Effector CD4-positive, alpha-beta T cell (primary cell): ENCODE results near the gene POLD1.
"Not testable (repeated sequence)": the region's sequence is repeated elsewhere in the genome, so short reads cannot be mapped to it uniquely, and the experiment has no call there.

ENCODE experiments used
- DNase-seq: peaks from one replicate; pipeline ENCODE4 v3.0.0-alpha.2; 2020

Gene POLD1

DNA sequence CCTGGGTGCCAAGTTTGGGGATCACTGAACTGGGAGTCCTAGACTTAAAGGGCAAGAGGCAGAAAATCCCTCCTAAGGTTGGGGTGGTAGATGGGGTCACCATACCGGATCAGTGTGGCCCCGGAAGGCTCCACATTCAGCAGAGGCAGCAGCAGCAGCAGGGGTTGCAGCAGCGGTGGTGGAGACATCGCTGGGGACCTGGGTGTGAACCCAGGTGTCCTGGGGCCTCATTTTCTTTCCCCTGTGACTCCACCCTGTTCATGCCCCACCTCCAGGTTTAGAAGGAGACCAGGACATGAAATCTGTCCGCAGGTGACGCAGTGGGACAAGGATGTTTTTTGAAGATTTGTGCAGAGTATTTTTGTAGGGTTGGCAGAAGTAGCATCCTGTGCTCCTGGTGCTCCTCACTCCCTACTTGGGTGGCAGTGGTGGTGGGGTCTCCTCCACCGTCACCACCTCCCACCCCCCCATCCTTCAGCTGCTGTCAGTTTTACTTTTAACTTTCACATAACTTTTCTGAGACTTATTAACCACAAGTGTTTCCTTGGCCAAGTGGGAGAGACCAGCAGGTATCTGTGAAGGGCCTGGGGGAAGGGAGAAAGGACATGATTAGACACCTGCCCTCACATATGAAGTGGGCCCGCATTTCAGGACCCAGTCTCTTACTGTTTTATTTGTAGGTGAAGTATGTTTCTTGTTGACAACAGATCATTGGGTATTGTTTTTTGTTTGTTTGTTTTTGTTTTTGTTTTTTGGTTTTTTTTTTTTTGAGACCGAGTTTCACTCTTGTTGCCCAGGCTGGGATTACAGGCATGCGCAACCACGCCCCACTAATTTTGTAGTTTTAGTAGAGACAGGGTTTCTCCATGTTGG is 18.5 kb upstream of the POLD1 start, which contains the start of gene NAPSA:
Gene NAPSA, minus strand, starts transcription at position 206 of the 873 bp plus-strand sequence. Its CDS starts 18 bp downstream, at position 188.
- DNase-seq: no peak

DNA sequence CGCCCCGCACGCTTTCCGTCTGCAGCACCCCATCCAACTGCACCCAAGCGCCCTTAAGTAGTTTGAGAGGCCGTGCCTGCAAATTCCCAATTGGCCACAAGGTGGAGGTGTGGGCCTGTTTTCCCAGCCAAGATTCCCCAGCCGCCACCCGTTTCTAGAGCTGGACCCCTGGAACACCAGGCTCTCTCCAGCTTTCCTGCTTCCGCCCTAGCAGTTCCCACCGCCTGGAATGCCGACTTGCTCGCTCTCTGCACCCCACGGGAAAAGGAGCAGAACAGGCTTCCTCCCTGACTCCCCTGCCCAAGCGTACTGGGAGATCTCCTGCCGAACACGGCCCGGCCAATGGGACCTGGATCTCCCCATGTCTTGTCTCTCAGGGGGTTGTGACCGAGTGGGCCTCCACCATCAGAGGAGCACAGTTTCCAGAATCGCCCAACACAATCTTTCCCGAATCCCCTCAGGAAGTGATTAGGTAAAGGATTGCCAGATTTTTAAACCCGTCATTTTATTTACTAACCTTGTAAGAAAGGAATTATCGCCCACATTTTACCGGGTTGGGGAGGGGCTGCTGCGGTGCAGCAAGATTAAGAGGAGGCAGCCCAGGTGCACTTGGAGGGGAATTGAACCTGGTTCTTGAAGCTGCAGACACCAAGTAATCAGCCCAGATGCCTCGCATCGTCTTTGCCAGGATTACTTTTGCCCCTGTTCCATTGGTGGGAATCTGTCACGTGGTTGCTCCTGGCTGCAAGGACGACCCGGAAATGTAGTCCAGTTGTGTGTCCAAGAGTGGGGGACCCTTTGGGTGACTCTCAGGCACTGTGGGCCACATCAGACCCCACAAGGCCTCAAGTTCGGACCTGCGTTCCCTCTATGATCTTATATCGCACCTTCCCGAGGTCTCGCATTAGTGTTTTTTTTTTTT is 15.2 kb upstream of the POLD1 start:
- peak; percentile 65 for DNase-seq

DNA sequence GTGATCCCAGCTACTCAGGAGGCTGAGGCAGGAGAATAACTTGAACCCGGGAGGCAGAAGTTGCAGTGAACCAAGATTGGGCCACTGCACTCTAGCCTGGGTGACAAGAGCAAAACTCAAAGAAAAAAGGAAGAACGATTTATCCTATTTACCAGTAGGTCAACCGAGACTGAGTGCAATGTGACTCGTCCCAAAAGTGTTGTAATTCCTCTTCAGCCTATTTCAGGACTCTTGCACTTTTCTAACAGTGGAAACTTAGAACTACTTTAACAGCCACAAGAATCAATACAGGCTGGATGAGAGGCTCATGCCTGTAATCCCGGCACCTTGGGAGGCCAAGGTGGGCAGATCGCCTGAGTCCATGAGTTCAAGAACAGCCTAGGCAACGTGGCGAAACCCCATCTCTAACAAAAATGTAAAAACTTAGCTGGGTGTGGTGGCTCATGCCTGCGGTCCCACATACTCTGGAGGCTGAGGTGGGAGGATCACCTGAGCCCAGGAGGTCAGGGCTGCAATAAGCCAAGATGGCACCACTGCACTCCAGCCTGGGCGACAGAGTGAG is 12.2 kb upstream of the POLD1 start:
- DNase-seq: no peak

DNA sequence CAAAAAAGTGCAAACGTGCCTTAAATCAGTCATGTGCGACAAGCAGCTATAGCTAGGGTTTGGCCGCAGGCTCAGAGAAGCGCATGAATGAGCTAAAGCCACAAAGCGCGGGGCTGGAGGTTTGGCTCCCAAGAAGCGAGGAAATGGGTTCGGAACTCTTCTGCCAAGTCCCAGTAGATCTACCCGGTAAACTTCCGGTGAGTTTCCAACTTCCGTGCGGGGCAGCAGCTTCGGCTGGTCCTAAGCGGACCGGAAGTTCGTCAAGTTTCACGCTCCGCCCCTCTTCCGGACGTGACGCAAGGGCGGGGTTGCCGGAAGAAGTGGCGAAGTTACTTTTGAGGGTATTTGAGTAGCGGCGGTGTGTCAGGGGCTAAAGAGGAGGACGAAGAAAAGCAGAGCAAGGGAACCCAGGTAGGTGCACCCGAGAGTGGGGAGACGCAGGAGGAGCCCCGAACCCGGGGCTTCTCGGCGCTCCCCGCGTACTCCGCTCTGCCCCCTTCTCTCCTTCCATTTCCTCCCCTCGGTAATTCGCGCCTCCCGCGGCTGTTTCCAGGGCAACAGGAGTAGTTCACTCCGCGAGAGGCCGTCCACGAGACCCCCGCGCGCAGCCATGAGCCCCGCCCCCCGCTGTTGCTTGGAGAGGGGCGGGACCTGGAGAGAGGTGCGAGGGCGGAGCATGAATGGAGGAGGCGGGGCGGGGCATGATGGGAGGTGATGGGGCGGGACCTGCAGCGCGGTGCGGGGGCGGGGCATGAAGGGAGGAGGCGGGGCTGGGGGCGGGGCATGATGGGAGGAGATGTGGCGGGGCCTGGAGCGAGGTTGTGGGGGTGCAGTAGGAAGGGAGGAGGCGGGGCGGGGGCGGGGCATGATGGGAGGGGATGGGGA is 7.7 kb upstream of the POLD1 start, which contains the start of gene NR1H2:
Gene NR1H2, plus strand, starts transcription at position 292 of the 885 bp plus-strand sequence. CDS start 1,149 bp downstream, outside the sequence.
- peak; percentile 89 for DNase-seq

DNA sequence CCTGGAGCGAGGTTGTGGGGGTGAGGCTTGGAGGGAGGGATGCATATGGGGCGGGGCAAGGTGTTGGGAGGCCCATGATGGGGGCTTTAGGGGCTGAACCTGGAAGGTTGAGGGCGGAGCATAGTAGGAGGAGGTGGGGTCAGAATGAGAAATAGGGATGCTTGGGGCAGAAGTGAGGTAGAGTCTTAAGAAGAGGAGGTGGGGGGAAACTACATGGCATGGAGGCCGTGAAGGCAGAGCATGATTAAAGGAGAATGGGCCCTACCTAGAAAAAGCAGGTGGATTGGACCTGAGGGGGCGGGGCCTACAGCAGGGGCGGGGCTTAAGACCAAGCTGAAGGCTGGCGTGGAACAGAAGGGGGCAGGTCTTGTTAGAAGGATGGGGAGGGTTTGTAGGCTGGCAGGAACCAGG is 7.1 kb upstream of the POLD1 start:
- DNase-seq: peak; percentile 51

DNA sequence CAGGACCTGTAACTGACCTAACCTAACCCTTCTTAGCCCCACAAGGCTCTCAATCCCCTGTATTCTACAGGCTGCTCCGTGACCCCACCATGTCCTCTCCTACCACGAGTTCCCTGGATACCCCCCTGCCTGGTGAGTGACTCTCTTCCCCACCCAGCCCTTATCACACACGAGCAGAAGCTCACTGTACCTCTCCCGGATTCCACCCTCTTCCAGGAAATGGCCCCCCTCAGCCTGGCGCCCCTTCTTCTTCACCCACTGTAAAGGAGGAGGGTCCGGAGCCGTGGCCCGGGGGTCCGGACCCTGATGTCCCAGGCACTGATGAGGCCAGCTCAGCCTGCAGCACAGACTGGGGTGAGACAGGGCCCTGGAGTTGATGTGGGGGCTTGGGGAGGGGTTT is 6.6 kb upstream of the POLD1 start:
- DNase-seq: no peak

DNA sequence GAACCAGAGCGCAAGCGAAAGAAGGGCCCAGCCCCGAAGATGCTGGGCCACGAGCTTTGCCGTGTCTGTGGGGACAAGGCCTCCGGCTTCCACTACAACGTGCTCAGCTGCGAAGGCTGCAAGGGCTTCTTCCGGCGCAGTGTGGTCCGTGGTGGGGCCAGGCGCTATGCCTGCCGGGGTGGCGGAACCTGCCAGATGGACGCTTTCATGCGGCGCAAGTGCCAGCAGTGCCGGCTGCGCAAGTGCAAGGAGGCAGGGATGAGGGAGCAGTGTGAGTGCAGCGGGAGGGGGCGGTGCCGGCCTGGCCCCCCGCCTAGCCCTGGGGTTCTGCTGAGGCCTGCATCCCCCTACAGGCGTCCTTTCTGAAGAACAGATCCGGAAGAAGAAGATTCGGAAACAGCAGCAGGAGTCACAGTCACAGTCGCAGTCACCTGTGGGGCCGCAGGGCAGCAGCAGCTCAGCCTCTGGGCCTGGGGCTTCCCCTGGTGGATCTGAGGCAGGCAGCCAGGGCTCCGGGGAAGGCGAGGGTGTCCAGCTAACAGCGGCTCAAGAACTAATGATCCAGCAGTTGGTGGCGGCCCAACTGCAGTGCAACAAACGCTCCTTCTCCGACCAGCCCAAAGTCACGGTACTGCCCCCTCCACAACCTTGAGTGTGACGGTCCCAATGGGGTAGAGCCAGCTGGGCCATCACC is 5.8 kb upstream of the POLD1 start:
- no peak for DNase-seq

DNA sequence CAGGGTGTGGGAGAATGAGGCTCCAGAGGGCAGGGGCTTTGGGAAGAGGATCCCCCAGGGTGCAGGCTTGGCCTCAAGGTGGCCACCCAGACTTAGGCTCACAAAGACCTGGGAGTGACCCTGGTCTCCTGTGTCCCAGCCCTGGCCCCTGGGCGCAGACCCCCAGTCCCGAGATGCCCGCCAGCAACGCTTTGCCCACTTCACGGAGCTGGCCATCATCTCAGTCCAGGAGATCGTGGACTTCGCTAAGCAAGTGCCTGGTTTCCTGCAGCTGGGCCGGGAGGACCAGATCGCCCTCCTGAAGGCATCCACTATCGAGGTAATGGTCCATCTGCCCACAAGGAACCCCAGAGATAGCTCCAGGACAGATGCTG is 5.3 kb upstream of the POLD1 start:
- no peak for DNase-seq

DNA sequence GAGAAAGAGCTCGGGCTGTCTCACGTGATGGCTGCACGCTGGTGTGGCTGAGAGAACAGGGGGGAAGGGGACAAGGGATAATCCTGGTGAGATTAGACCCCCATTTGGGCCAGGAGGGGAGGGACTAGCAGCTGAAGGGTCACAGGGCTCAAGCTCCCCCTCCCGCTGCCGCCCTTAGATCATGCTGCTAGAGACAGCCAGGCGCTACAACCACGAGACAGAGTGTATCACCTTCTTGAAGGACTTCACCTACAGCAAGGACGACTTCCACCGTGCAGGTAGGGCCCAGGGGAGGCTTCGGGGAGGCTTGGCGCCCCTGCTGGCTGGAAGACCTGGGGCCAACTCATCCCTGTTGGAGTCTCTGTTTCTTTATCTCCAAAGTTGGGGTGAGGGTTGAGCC is 4.5 kb upstream of the POLD1 start:
- no peak for DNase-seq

DNA sequence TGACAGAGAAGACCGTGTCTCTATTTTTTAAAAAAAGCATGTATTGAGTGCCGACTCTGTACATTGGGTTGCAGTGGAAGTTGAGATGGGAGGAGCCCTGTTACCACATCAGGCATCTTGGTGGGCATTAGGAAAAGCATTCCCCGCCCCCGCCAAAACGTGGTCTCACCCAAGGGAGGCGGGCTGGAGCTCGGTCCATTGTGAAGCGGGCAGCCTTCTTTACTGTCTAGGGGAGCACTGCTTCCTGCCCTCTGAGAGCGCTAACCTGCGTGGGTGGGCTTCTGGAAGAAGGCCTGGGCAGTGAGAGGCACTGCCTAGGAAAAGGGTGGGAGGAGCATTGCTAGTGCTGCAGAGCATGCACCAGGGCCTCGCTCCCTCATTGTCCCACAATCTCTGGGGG is 4.0 kb upstream of the POLD1 start:
- no peak for DNase-seq

DNA sequence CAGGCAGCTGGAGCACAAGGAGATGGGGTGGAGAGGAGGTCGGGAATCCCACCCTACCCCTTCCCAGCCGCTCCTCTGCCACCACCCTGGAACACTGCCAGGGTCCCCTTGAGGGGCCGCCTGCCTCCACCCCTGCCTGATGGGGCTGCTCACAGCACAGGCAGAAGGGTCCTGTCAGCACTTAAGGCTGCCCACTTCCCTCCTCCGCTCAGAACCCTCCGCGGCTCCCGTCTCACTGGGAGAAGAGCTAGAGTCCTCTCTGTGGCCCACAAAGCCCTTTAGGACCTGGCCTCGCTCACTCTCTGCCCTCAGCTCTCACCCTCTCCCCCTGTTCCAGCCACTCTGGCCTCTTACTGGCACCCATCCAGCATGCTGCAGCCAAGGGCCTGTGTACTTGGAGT is 3.4 kb upstream of the POLD1 start:
- no peak for DNase-seq

DNA sequence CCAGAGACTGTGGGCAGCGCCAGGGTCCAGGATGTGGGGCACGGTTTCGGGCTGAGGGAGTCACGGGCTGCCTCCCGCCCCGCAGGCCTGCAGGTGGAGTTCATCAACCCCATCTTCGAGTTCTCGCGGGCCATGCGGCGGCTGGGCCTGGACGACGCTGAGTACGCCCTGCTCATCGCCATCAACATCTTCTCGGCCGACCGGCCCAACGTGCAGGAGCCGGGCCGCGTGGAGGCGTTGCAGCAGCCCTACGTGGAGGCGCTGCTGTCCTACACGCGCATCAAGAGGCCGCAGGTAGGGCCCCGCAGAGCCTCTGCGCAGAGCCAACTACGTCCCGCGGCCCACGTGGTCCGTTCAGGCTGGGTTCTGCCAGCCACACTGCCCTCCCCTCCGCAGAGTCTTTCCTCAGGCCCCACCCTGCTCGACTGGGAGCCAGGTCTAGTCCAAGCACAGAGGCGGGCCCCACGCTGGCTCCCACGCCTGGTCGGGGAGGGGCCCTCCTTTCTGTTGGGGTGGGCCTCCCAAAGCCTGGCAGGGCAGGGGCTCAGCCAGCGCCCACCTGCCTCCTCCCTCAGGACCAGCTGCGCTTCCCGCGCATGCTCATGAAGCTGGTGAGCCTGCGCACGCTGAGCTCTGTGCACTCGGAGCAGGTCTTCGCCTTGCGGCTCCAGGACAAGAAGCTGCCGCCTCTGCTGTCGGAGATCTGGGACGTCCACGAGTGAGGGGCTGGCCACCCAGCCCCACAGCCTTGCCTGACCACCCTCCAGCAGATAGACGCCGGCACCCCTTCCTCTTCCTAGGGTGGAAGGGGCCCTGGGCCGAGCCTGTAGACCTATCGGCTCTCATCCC is 2.0 kb upstream of the POLD1 start:
- DNase-seq: no peak

DNA sequence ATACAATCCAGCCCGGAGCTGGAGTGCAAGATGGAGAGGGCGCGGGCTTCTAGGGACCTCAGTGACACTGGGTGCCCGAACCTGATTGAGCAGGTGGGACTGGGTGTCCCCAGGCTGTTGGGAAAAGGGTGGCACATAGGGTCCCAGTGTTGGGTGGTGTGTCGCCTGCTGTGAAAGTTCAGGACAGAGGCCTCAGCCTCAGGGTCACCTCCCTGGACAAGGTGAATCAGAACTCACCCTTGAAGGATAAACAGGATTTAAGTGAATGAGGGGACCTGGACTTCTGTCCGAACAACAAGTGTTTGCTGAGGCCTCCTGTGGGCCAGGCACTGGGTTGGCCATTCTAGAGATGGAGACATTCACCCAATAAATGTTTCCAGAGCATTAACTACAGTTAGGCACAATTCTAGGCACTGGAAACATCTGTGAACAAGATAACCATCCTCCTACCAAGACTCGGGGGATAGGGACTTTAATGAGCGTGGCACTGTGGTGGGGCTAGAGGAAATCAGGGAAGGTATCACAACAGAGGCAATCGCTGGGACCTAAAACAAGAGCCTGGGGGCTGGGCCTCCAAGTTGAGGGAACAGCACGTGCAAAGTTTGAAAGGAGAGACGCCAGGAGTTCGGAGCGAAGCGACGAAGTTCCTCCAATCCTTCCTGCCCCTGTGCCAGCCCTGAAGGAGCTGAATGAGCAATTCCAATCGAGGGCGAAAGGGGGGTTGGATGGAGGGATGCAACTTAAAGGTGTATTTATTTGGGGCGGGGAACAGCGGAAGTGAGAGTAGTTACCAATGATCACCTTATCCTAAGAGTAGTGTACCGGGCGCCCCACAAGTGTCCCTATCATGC is 921 bp upstream of the POLD1 start:
- no peak for DNase-seq

DNA sequence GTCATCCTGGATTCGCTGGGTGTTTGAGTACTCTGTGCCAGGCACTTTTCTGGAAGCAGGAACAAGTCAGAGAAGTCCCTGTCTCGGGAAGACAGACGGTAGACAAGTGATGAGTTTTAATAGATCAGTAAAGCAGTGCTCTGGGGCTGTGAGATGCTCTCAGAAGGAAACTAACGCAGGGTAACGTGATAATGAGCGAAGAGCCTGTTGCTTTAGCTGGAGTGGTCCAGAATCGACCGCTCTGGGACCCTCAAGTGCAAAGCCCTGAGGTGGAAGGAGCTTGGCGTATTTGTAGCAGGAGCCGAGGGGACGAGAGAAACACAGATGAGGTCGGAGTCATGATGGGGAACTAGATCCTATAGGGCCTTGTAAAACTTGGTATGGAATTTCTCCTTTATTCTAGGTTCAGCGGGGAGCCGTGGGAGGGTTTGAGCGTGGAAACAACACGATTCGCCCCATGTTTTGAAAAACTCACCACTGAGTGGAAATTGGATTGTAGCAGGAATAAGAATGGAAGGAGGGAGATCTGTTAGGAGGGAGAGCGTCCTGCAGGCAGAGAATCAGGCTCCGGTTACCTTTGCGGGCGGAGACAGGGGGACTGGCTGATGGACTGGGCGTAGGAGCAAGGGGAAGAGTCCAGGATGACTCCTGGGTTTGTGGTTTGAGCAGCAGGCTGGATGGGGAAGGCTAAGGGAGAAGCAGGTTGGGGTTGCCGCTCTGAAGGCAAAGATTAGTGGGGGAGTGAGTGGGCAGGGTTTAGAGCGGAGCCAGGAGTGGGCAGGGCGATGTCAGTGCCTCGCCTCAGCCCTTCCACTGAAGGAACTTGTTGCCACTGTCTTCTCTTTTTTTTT is 763 bp downstream of the POLD1 start:
- no peak for DNase-seq

DNA sequence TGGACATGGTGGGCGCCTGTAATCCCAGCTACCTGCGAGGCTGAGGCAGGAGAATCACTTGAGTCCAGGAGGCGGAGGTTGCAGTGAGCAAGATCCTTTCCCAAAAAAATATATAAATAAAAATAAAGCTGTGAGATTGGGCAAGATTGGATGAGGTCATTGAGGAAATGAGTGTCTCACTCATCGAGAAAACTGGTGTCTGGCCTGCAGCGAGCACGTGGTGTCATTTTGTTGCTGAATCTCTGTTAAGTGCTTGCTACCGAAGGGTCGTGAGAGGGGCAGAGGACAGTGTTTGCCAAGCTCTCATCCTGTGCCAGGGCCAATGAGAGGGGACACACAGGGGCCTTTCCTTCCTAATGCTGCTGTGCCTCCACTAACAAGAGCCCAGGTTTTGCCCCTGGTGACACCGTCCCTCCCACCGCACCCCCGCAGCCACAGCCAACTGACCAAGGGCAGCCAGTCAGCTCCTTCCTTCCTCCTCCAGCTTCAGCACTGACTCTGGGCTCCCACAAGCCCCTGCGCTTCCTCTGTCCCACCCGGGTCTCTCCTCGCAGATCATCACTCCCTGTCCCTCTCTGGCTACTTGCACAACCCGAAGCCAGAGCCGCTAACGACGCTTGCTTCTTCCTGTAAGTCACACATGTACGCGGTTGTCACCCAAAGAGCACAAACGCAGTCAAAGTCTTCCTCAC is 3.2 kb downstream of the POLD1 start:
- no peak for DNase-seq

DNA sequence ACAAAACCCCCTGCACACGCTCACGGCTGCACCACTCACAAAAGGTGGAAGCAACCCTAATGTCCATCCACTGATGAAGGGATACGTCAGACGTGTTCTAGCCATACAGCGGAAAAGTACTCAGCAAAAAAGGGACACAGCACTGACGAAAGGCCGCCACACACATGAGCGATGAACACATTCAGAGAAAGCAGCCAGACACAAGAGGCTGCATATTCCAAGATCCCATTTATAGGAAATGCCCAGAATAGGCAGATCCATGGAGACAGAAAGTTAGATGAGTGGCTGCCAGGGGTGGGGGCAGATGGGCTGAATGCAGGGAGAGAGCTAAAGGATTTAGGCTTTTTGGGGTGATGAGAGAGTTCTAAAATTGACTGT is 3.7 kb downstream of the POLD1 start:
- no peak for DNase-seq

DNA sequence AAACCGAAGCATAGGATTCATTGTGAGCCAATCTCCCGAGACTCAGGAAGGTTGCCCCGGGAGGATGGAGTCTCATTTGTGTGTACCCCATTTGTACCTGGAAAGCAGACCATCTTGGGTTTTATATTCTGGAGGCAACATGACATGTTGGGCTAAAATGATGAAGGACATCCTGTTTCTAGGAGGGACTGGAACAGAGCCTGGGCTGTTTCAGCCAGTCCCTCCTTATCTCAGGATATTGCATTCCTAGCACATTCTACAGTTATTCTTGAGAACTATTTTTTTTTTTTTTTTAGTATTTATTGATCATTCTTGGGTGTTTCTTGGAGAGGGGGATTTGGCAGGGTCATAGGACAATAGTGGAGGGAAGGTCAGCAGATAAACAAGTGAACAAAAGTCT is 6.1 kb downstream of the POLD1 start:
- not testable (repeated sequence) for DNase-seq

DNA sequence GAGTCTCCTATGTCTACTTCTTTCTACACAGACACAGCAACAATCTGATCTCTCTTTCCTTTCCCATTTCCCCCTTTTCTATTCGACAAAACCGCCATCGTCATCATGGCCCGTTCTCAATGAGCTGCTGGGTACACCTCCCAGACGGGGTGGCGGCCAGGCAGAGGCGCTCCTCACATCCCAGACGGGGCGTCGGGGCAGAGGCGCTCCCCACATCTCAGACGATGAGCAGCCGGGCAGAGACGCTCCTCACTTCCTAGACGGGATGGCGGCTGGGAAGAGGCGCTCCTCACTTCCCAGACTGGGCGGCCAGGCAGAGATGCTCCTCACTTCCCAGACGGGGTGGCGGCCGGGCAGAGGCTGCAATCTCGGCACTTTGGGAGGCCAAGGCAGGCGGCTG is 6.8 kb downstream of the POLD1 start:
- not testable (repeated sequence) for DNase-seq
